HL-60 (cell line): ENCODE data around the gene INPP4B.

Experiments used
- DNase-seq, 2 experiments: peaks; one replicate each; pipeline ENCODE4 v3.0.0-alpha.2; 2010 to 2020; ENCODE audit warnings: low read depth in 1 of 2, low spot score in 1 of 2
- H3K27ac ChIP-seq: fragments of 250-450 bp; sonication (Bioruptor Pico); replicated peaks from 2 replicates; pipeline ENCODE4 v1.5.1; 2020; ENCODE audit warnings: mild to moderate bottlenecking, moderate library complexity
- H3K27me3 ChIP-seq: fragments of 250-450 bp; sonication (Bioruptor Pico); 2 replicates; pipeline ENCODE4 v1.5.1; 2021; ENCODE audit warnings: mild to moderate bottlenecking, moderate library complexity; ENCODE audit not compliant: insufficient read depth, poor library complexity, severe bottlenecking
- H3K4me3 ChIP-seq: replicated peaks from 2 replicates; pipeline ENCODE4 v1.5.1; 2011; ENCODE audit warnings: mild to moderate bottlenecking, control low read depth, low read length; ENCODE audit not compliant: insufficient read depth
- GABPA ChIP-seq: IDR thresholded peaks from 2 replicates; pipeline ENCODE4 v1.6.1; 2012; ENCODE audit warnings: low read depth
- POLR2AphosphoS5 ChIP-seq: IDR thresholded peaks from 2 replicates; pipeline ENCODE4 v1.6.1; 2012; ENCODE audit warnings: low read depth
- SPI1 ChIP-seq: IDR thresholded peaks from 2 replicates; pipeline ENCODE4 v1.6.1; 2012; ENCODE audit warnings: low read depth, mild to moderate bottlenecking, borderline replicate concordance
- TF ChIP-seq, protein P1 (sequence below): IDR thresholded peaks from 2 replicates; pipeline ENCODE4 v1.6.1; 2012; ENCODE audit warnings: low read depth; ENCODE audit not compliant: insufficient replicate concordance
- TF ChIP-seq, protein P2 (sequence below): IDR thresholded peaks from one replicate; pipeline ENCODE4 v1.5.1; 2011; ENCODE audit warnings: low read length, control low read depth, inconsistent platforms; ENCODE audit not compliant: insufficient read depth

The INPP4B gene

DNA sequence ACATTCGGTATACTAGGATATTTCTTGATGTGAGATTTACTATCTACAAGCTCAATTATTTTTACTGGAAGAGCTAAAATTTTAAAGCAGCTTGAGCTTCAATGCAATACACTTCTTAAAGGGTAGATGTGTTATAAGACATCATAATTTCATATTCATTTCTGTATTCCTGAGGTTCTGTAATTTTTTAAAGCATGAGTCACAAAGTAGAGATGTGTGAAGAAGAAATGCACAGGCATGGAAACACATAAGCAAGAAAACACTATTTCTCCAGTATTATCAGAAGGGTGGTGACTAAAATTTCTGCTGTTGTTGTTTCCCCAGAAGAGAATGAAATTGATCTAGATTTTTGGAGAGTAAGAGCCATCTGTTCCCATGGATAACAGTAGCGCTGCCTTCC lies 72.6 kb downstream of the INPP4B start:
- TF ChIP-seq, protein P1, sequence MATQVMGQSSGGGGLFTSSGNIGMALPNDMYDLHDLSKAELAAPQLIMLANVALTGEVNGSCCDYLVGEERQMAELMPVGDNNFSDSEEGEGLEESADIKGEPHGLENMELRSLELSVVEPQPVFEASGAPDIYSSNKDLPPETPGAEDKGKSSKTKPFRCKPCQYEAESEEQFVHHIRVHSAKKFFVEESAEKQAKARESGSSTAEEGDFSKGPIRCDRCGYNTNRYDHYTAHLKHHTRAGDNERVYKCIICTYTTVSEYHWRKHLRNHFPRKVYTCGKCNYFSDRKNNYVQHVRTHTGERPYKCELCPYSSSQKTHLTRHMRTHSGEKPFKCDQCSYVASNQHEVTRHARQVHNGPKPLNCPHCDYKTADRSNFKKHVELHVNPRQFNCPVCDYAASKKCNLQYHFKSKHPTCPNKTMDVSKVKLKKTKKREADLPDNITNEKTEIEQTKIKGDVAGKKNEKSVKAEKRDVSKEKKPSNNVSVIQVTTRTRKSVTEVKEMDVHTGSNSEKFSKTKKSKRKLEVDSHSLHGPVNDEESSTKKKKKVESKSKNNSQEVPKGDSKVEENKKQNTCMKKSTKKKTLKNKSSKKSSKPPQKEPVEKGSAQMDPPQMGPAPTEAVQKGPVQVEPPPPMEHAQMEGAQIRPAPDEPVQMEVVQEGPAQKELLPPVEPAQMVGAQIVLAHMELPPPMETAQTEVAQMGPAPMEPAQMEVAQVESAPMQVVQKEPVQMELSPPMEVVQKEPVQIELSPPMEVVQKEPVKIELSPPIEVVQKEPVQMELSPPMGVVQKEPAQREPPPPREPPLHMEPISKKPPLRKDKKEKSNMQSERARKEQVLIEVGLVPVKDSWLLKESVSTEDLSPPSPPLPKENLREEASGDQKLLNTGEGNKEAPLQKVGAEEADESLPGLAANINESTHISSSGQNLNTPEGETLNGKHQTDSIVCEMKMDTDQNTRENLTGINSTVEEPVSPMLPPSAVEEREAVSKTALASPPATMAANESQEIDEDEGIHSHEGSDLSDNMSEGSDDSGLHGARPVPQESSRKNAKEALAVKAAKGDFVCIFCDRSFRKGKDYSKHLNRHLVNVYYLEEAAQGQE, result no peak
- TF ChIP-seq POLR2AphosphoS5 (no peak), SPI1 (no peak), GABPA (no peak)
- TF ChIP-seq, protein P2, sequence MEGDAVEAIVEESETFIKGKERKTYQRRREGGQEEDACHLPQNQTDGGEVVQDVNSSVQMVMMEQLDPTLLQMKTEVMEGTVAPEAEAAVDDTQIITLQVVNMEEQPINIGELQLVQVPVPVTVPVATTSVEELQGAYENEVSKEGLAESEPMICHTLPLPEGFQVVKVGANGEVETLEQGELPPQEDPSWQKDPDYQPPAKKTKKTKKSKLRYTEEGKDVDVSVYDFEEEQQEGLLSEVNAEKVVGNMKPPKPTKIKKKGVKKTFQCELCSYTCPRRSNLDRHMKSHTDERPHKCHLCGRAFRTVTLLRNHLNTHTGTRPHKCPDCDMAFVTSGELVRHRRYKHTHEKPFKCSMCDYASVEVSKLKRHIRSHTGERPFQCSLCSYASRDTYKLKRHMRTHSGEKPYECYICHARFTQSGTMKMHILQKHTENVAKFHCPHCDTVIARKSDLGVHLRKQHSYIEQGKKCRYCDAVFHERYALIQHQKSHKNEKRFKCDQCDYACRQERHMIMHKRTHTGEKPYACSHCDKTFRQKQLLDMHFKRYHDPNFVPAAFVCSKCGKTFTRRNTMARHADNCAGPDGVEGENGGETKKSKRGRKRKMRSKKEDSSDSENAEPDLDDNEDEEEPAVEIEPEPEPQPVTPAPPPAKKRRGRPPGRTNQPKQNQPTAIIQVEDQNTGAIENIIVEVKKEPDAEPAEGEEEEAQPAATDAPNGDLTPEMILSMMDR, result no peak
- no peak overlapping the region for H3K4me3 ChIP-seq

DNA sequence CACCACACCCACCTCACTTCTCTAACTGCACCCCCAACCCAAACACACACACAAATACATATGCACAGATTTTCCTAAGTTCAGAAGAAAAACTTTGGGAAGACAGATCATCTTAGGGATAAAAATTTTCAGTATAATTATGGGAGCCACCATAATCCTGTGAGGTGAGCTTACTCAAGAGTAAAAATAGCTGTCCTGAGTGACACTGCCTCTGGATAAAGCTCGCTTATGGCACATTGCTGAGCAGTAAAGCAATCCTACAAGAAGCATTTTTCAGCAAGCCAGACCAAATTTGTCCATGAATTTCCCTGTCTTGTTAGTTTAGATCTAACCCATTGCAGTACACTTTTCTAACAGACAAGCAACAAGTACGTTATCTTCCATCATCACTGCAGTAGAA lies 83.8 kb downstream of the INPP4B start:
- no peak for DNase-seq
- no peak overlapping the region for H3K27ac ChIP-seq
- no peak overlapping the region for H3K4me3 ChIP-seq
- TF ChIP-seq, protein P1, result no peak
- TF ChIP-seq, protein P2, result no peak
- TF ChIP-seq SPI1 (no peak), GABPA (no peak), POLR2AphosphoS5 (no peak)
- H3K27me3 ChIP-seq, result no peaks in the 10 kb centered on the region

More for the DNA sequence above, 72.6 kb downstream of the INPP4B start:
- no peak overlapping the region for H3K27ac ChIP-seq
- no peak for DNase-seq
- no peaks in the 10 kb centered on the region for H3K27me3 ChIP-seq

DNA sequence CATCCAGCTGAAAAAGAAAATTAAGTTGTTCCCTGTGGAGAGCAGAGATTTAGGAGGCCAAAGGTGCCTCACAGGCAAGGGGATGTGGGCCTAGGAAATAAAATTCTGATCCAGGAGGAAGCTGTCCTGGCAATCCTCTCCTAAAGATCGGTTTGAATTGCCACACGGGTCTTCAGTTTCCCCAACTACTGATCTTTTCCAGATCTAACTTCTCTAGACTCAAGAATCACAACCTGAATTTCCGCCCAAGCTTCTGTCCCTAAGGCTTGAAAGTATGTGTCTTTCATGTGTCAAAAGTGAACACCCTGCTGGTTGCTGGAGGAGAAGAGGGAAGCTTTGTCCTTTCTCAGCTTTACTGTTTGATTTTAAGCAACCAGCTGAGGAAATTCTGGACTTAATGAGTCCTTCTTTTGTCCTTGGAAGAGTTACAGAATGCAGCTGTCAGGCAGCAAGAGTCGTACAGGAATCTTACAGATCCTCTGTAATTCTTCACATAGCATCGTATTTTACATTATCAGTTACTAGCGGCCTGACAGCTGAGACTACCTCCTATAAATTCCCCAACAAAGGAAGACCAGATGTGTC lies 93.8 kb downstream of the INPP4B start:
- no peak for DNase-seq
- no peaks in the 10 kb centered on the region for H3K27me3 ChIP-seq
- no peak overlapping the region for H3K4me3 ChIP-seq
- no peak overlapping the region for H3K27ac ChIP-seq
- TF ChIP-seq POLR2AphosphoS5, result no peak
- no peak for TF ChIP-seq GABPA
- TF ChIP-seq, protein P2, result no peak
- no peak for TF ChIP-seq SPI1
